Ishikawa (cell line): ENCODE results near the gene WFDC10B.

ENCODE experiments used
- CEBPB ChIP-seq: IDR thresholded peaks from 2 replicates; pipeline ENCODE4 v1.6.1; 2012
- CREB1 ChIP-seq: IDR thresholded peaks from 2 replicates; pipeline ENCODE4 v1.6.1; 2012; ENCODE audit warnings: low read depth
- EGR1 ChIP-seq: IDR thresholded peaks from 2 replicates; pipeline ENCODE4 v1.6.1; 2012
- EP300 ChIP-seq: IDR thresholded peaks from 2 replicates; pipeline ENCODE4 v1.6.1; 2012; ENCODE audit warnings: borderline replicate concordance
- FOXM1 ChIP-seq: IDR thresholded peaks from 2 replicates; pipeline ENCODE4 v1.6.1; 2012; ENCODE audit warnings: low read depth, borderline replicate concordance
- MAX ChIP-seq: IDR thresholded peaks from 2 replicates; pipeline ENCODE4 v1.6.1; 2012
- NFIC ChIP-seq: IDR thresholded peaks from 2 replicates; pipeline ENCODE4 v1.6.1; 2012
- RAD21 ChIP-seq: IDR thresholded peaks from 2 replicates; pipeline ENCODE4 v1.6.1; 2012; ENCODE audit warnings: low read depth
- REST ChIP-seq: IDR thresholded peaks from 2 replicates; pipeline ENCODE4 v1.6.1; 2012; ENCODE audit warnings: low read depth, mild to moderate bottlenecking
- TAF1 ChIP-seq: IDR thresholded peaks from 2 replicates; pipeline ENCODE4 v1.6.1; 2012; ENCODE audit warnings: low read depth, mild to moderate bottlenecking
- TCF12 ChIP-seq: IDR thresholded peaks from 2 replicates; pipeline ENCODE4 v1.6.1; 2012; ENCODE audit warnings: low read depth
- TEAD4 ChIP-seq: IDR thresholded peaks from 2 replicates; pipeline ENCODE4 v1.6.1; 2012
- YY1 ChIP-seq: IDR thresholded peaks from 2 replicates; pipeline ENCODE4 v1.6.1; 2012; ENCODE audit warnings: low read depth
- ZBTB7A ChIP-seq: IDR thresholded peaks from 2 replicates; pipeline ENCODE4 v1.6.1; 2012; ENCODE audit warnings: low read depth
- TF ChIP-seq, protein P1 (sequence below): IDR thresholded peaks from 2 replicates; pipeline ENCODE4 v1.6.1; 2012

The WFDC10B gene

DNA sequence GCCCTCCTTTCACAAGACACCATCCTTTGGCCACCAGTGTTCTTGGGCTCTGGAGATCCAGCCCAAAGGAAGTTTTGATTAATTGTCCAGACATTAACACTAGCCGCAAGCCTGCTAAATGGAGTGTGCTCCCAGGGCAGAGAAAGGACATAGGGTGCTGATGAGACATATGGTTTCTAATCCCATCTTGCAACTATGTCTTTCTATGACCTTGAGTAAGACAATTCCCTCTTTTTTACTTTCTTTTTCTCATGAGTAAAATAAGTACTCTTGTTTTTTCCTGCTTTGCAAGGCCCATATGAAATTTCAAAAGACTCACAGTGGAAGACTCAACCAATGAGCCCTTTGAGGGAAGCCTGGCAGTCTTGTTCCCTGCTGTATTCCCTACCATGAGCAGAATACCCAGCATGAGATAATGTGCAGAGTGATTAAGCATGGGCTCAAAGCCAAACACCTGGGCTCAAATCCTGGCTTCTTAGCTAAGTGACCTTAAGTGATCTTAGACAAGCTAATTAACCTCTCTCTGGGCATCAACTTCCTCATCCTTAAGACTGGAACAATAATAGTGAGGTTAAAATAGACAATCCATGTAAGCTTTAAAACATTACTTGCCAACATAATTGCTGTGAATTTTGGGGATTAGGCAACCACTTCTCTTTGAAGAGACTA lies at the start of gene WFDC10B:
TSS of gene WFDC10B (minus strand) at position 51 of the 669 bp plus-strand sequence. CDS start 19,027 bp downstream, outside the sequence.
- no peak for TF ChIP-seq YY1
- TF ChIP-seq REST, result no peak
- TF ChIP-seq TAF1, result no peak
- no peak for TF ChIP-seq NFIC
- no peak for TF ChIP-seq TCF12
- TF ChIP-seq, protein P1, sequence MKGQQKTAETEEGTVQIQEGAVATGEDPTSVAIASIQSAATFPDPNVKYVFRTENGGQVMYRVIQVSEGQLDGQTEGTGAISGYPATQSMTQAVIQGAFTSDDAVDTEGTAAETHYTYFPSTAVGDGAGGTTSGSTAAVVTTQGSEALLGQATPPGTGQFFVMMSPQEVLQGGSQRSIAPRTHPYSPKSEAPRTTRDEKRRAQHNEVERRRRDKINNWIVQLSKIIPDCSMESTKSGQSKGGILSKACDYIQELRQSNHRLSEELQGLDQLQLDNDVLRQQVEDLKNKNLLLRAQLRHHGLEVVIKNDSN, result no peak
- TF ChIP-seq EGR1, result no peak
- no peak for TF ChIP-seq MAX
- TF ChIP-seq FOXM1, result no peak
- no peak for TF ChIP-seq RAD21
- TF ChIP-seq TEAD4, result no peak
- no peak for TF ChIP-seq CREB1
- TF ChIP-seq CEBPB, result no peak
- TF ChIP-seq EP300, result no peak
- no peak for TF ChIP-seq ZBTB7A

DNA sequence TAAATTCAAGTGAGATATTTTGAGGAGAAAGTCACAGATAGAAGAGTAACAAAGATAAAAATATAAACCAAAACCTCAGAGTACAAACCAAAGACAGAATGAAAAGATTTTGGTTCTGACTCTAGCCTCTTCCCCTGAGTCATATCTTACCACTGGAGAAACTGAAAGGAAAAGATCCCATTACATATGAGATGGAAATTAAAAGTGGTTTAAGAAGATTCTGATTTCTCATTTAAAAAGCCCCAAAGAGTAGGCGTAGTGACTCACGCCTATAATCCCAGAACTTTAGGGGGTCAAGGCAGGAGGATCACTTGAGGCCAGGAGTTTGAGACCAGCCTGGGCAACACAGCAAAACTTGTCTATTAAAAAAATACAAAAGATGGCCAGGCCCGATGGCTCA lies 47.9 kb upstream of the WFDC10B start:
- TF ChIP-seq EGR1 (no peak), FOXM1 (no peak)

GRCh38 chr20:45751721-45752120 lies 46.9 kb upstream of the WFDC10B start:
- TF ChIP-seq TEAD4 (no peak), EP300 (no peak), MAX (no peak), RAD21 (no peak), YY1 (no peak), ZBTB7A (no peak), CEBPB (no peak), TAF1 (no peak), TCF12 (no peak), CREB1 (no peak), EGR1 (no peak), NFIC (no peak), FOXM1 (no peak), REST (no peak)
- TF ChIP-seq, protein P1, result no peak

DNA sequence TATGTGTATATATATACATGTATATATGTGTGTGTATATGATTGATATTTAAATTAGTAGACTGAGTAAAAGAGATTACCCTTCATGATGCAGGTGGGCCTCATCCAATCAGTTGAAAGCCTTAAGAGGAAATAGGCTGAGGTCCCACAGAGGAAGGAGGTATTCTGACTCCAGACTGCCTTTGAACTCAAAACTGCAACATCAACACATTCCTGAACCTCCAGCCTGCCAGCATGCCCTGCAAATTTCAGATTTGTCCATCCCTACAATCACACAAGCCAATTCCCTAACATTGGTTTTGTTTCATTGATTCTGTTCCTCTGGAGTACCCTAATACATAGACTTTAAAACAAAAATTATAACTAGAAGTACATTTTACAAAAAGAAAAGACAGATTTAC lies 40.2 kb upstream of the WFDC10B start:
- no peak for TF ChIP-seq TAF1
- TF ChIP-seq RAD21, result no peak
- no peak for TF ChIP-seq REST
- TF ChIP-seq NFIC, result no peak
- TF ChIP-seq CEBPB, result no peak
- TF ChIP-seq, protein P1, result no peak
- no peak for TF ChIP-seq YY1
- no peak for TF ChIP-seq ZBTB7A
- no peak for TF ChIP-seq MAX
- no peak for TF ChIP-seq TEAD4
- TF ChIP-seq EP300, result no peak
- TF ChIP-seq EGR1, result no peak
- no peak for TF ChIP-seq TCF12
- no peak for TF ChIP-seq FOXM1
